ENCODE data around the gene URB1. TPM values are rescaled to one million over a fixed set of nuclear protein-coding genes. Genes with fewer than 3 reads are reported as not detected.
A peak's percentile ranks its signal among the peaks of the same experiment; 100 is the strongest.
"Not testable (repeated sequence)": the region's sequence is repeated elsewhere in the genome, so short reads cannot be mapped to it uniquely, and the experiment has no call there.

URB1 gene, protein sequence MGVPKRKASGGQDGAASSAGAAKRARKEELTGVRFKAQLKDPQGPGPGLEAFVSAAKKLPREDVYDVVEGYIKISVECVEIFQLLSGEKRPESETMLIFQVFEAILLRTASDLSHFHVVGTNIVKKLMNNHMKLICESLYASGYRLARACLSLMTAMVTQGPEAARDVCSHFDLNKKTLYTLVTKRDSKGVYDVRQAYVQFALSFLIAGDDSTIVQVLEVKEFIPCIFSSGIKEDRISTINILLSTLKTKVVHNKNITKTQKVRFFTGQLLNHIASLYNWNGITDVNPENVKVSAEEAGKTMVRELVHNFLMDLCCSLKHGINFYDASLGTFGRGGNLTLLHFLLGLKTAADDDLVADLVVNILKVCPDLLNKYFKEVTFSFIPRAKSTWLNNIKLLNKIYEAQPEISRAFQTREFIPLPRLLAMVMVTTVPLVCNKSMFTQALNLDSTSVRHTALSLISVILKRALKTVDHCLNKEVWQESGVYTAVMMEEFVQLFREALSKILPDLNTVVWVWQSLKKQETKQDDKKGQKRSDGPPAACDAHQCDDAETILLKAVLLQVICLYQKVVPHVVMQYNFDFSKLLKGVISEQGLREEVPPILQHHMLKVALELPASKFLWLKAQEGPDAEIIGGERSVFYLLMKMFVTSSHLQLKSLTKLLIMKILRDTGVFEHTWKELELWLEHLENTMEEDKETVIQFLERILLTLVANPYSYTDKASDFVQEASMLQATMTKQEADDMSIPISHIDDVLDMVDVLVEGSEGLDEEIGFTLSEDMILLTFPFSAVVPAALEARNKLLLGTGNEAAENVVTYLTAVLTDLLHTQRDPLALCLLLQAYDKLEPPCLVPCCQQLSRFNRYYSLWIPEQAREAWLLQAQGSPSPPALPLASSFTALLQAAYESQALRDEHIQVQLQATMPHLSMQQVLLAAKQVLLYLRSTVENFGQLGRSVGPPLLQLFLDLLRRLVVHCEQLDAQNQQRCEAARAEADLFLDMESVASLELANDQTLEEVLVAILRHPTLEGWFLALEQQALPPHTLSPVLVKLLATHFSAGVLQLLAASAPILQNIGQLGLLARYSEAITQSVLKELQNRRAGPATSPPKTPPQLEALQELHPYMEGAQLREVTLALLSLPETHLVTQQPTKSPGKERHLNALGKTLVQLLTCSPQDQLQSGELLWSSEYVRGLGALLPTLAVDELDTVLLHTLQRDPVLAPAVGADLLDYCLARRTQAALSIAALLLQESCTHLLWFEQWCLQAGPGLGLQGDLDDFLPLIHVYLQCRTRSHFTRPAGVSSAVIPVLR (N-terminal part only)
- total RNA-seq (10 to 100 TPM in 6 of 9 donors, 1 to 10 TPM in 3; 6.7 to 26.0 (median 11.5) TPM), polyA plus RNA-seq (10 to 100 TPM in 1 of 2 donors, 1 to 10 TPM in 1; 4.6 to 10.3 TPM)
- long read RNA-seq, donor 1, partial matches to known transcripts: 15 of 19 reads
- long read RNA-seq, donor 1, other reads (novel, unspliced or antisense): 4 of 19 reads
- long read RNA-seq, donor 2, partial matches to known transcripts: 15 of 18 reads
- long read RNA-seq, donor 2, other reads (novel, unspliced or antisense): 3 of 18 reads
- long read RNA-seq, donor 3, partial matches to known transcripts: 25 of 26 reads
- long read RNA-seq, donor 3, other reads (novel, unspliced or antisense): 1 of 26 reads

- Histone ChIP-seq H3K27me3 (no peaks in the 10 kb centered on the region), H3K4me1 (peaks cover 2 to 38% (median 21%) of the 10 kb centered on the region in 12 donors), H3K27ac (peak within 1 kb of the TSS; percentile 80 to 96 (median 90)), H3K9me3 (no peaks in the 10 kb centered on the region), H3K36me3 (peaks cover 0 to 6% (median 0%) of the 10 kb centered on the region in 9 donors), H3K4me3 (peak within 1 kb of the TSS; percentile 79 to 99 (median 82))
- intact Hi-C loops (cut with DNase I): loop anchor here in 2 of 10 donors (5.0 to 10.0 kb wide), 2 partner anchors 62 to 111 kb away; no protein-coding TSS in a partner anchor
- DNase-seq: peak; percentile 94 to 96 (median 94)
- TF ChIP-seq CTCF (IDR thresholded peaks at IDR 0.05): no peak
- TF ChIP-seq POLR2A (IDR thresholded peaks at IDR 0.05): peak in 1 of 2 donors; percentile 83
- peak; percentile 95 to 99 (median 98) for ATAC-seq
- WGBS, 4 donors: 4 to 11% (median 5%) methylated on average over 13 to 59 of the region's 59 CpGs
These were observed at the start of gene URB1 for GRCh38 chr21:32392880-32393676. Gene URB1, minus strand, starts transcription at chr21:32393012. Its CDS starts 102 bp downstream, at chr21:32392910.

DNA sequence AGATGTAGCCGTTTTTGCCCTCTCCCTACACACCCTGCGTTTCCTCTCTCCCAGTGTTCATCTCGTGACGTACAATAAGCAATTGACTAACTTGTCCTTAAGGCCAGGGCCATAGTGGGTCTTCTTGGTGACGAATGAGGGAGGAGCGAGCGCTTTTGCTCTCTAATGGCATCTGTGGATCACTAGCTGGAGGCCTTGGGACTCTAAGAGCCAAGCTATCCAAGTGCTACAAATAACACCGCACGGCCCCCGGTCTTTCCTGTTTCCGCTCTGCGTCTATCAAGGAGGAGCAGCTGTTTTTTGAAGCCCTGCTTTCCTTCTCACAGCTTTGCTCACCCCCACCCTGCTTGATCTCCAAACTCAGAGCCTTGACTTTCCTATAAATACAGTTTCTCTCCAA, 44.9 kb upstream of the URB1 start:
- H3K36me3 ChIP-seq: no peaks in the 10 kb centered on the region
- H3K4me1 ChIP-seq: peaks cover 0 to 27% (median 16%) of the 10 kb centered on the region in 12 donors
- ATAC-seq (peak in 3 of 4 donors; percentile 29 to 88 (median 69)), DNase-seq (peak in 3 of 5 donors; percentile 44 to 56 (median 44))
- no peak overlapping the region for H3K4me3 ChIP-seq
- intact Hi-C loops (cut with DNase I): no loop called here
- no peaks in the 10 kb centered on the region for H3K9me3 ChIP-seq
- TF ChIP-seq POLR2A (IDR thresholded peaks at IDR 0.05) (no peak), CTCF (IDR thresholded peaks at IDR 0.05) (no peak)
- H3K27me3 ChIP-seq: no peaks in the 10 kb centered on the region
- peak overlapping the region in 5 of 12 donors; percentile 6 to 65 (median 29) for H3K27ac ChIP-seq
- 50 to 65% (median 59%) methylated on average over 12 of the region's 12 CpGs for WGBS, 4 donors

- H3K27me3 ChIP-seq; DNase-seq; H3K9me3 ChIP-seq; H3K4me3 ChIP-seq; ATAC-seq; H3K27ac ChIP-seq; H3K36me3 ChIP-seq; intact Hi-C loops (cut with DNase I): not testable (repeated sequence)
- 69 to 81% (median 75%) methylated on average over 15 of the region's 15 CpGs for WGBS, 4 donors
- H3K4me1 ChIP-seq: peaks cover 0 to 33% (median 15%) of the 10 kb centered on the region in 12 donors
These were observed 40.3 kb upstream of the URB1 start for GRCh38 chr21:32432982-32433660.

All from heart left ventricle (tissue), 16 donors.